Liver (tissue), 9 donors: Measurements from ENCODE around the gene GPR18. TPM values are rescaled to one million over a fixed set of nuclear protein-coding genes. Genes with fewer than 3 reads are reported as not detected.

Experiments used
- DNase-seq: peaks from one replicate; pipeline ENCODE4 v3.0.0-alpha.2; 2017; ENCODE audit warnings: low spot score
- H3K27ac ChIP-seq, 2 donors: one replicate each; pipeline ENCODE4 v1.7.0; 2013; ENCODE audit warnings: inconsistent platforms in 2 of 2, low read length in 2 of 2, control low read depth in 1 of 2, low read depth in 1 of 2, mild to moderate bottlenecking in 1 of 2
- H3K27me3 ChIP-seq, 4 donors: one replicate each; pipeline versions ENCODE4 v1.6.1 to v1.7.0; 2013; ENCODE audit warnings: low read length in 3 of 4, inconsistent platforms in 1 of 4, mild to moderate bottlenecking in 1 of 4, moderate library complexity in 1 of 4; ENCODE audit not compliant: control insufficient read depth in 4 of 4, insufficient read depth in 4 of 4
- H3K36me3 ChIP-seq, 4 donors: one replicate each; pipeline versions ENCODE4 v1.6.1 to v1.7.0; 2013; ENCODE audit warnings: low read length in 3 of 4, mild to moderate bottlenecking in 3 of 4, low read depth in 1 of 4, moderate library complexity in 1 of 4; ENCODE audit not compliant: control insufficient read depth in 4 of 4, insufficient read depth in 3 of 4
- H3K4me1 ChIP-seq, 4 donors: one replicate each; pipeline versions ENCODE4 v1.6.1 to v1.7.0; 2013; ENCODE audit warnings: low read length in 3 of 4, mild to moderate bottlenecking in 3 of 4, moderate library complexity in 1 of 4; ENCODE audit not compliant: control insufficient read depth in 4 of 4, insufficient read depth in 4 of 4
- H3K4me3 ChIP-seq, 3 donors: one replicate each; pipeline versions ENCODE4 v1.6.1 to v1.7.0; 2013; ENCODE audit warnings: low read length in 3 of 3, control low read depth in 1 of 3, low read depth in 1 of 3, mild to moderate bottlenecking in 1 of 3
- H3K9ac ChIP-seq, 2 donors: one replicate each; pipeline ENCODE4 v1.7.0; 2013; ENCODE audit warnings: low read length in 2 of 2, mild to moderate bottlenecking in 2 of 2, moderate library complexity in 2 of 2, control low read depth in 1 of 2, low read depth in 1 of 2
- H3K9me3 ChIP-seq, 4 donors: one replicate each; pipeline versions ENCODE4 v1.6.1 to v1.7.0; 2013; ENCODE audit warnings: low read length in 3 of 4; ENCODE audit not compliant: control insufficient read depth in 4 of 4
- ATF3 ChIP-seq: IDR thresholded peaks from 2 replicates; pipeline ENCODE4 v1.6.1; 2016; ENCODE audit warnings: antibody characterized with exemption
- EGR1 ChIP-seq, 2 donors: IDR thresholded peaks; 2 replicates each; pipeline ENCODE4 v1.6.1; 2016 to 2018; ENCODE audit warnings: antibody characterized with exemption in 2 of 2, low read depth in 2 of 2
- FOXA1 ChIP-seq: IDR thresholded peaks from 2 replicates; pipeline ENCODE4 v1.6.1; 2016; ENCODE audit warnings: antibody characterized with exemption
- FOXA2 ChIP-seq: IDR thresholded peaks from 2 replicates; pipeline ENCODE4 v1.6.1; 2016; ENCODE audit warnings: antibody characterized with exemption
- GABPA ChIP-seq, 2 donors: IDR thresholded peaks in 1 of 2; conservative IDR thresholded peaks in 1 of 2; 2 replicates each; pipeline ENCODE4 v1.6.1; 2016; ENCODE audit warnings: antibody characterized with exemption in 2 of 2, mild to moderate bottlenecking in 1 of 2, moderate library complexity in 1 of 2
- HNF4A ChIP-seq, 2 donors: conservative IDR thresholded peaks; 2 replicates each; pipeline ENCODE4 v1.6.1; 2016; ENCODE audit warnings: antibody characterized with exemption in 2 of 2, mild to moderate bottlenecking in 2 of 2
- HNF4G ChIP-seq: IDR thresholded peaks from 2 replicates; pipeline ENCODE4 v1.6.1; 2016; ENCODE audit warnings: antibody characterized with exemption
- JUND ChIP-seq, 2 donors: IDR thresholded peaks; 2 replicates each; pipeline ENCODE4 v1.6.1; 2016; ENCODE audit warnings: antibody characterized with exemption in 2 of 2
- NR2F2 ChIP-seq: IDR thresholded peaks from 2 replicates; pipeline ENCODE4 v1.6.1; 2016; ENCODE audit warnings: antibody characterized with exemption
- RAD21 ChIP-seq, 2 donors: IDR thresholded peaks; 2 replicates each; pipeline ENCODE4 v1.6.1; 2016; ENCODE audit warnings: antibody characterized with exemption in 2 of 2, mild to moderate bottlenecking in 2 of 2
- RXRA ChIP-seq, 2 donors: IDR thresholded peaks; 2 replicates each; pipeline ENCODE4 v1.6.1; 2017 to 2018; ENCODE audit warnings: antibody characterized with exemption in 2 of 2, mild to moderate bottlenecking in 1 of 2
- SP1 ChIP-seq: IDR thresholded peaks from 2 replicates; pipeline ENCODE4 v1.6.1; 2018; ENCODE audit warnings: antibody characterized with exemption, mild to moderate bottlenecking
- YY1 ChIP-seq: IDR thresholded peaks from 2 replicates; pipeline ENCODE4 v1.6.1; 2016; ENCODE audit warnings: antibody characterized with exemption, mild to moderate bottlenecking
- WGBS: extraction: QIAGEN DNeasy Blood & Tissue Kit; methylation state at CpG from one replicate; pipeline ENCODE4 v1.1.7; 2013; 5-methylcytosine and 5-hydroxymethylcytosine counted together
- polyA plus RNA-seq, 2 donors: library from polyadenylated mRNA; stranded (reverse) in 1 of 2; unstranded in 1 of 2; fragments of 200-250 nt in 1 of 2; fragments of >200 nt in 1 of 2; fragmentation: Nextera tagmentation in 1 of 2; extraction: Ambion mirVana in 1 of 2; gene quantifications; one replicate each; pipeline versions ENCODE4 v1.2.1 to v1.2.3, GENCODE V29; 2013 to 2015
- total RNA-seq, 2 donors: library from RNA; depleted of rRNA; stranded (reverse); fragments of >200 nt; gene quantifications; one replicate each; pipeline ENCODE4 v1.2.3, GENCODE V29; 2014
- TF ChIP-seq, protein P1 (sequence below): IDR thresholded peaks from 2 replicates; pipeline ENCODE4 v1.6.1; 2016; ENCODE audit warnings: antibody characterized with exemption
- TF ChIP-seq, protein P2 (sequence below): fragments of 150-350 bp; IDR thresholded peaks from 2 replicates; pipeline ENCODE4 v1.5.1; 2017; ENCODE audit warnings: improper control_type of control experiment, low read depth, low read length; ENCODE audit not compliant: missing input control
- TF ChIP-seq, protein P3 (sequence below): IDR thresholded peaks from 2 replicates; pipeline ENCODE4 v1.6.1; 2016; ENCODE audit warnings: antibody characterized with exemption
- donor health status: healthy.
- donor health status: healthy.
- donor health status: healthy.
- donor health status: healthy.
- donor health status: healthy.

The GPR18 gene
- total and polyA plus RNA-seq, 4 donors, result 0.13 to 1.0 (median 0.41) TPM

DNA sequence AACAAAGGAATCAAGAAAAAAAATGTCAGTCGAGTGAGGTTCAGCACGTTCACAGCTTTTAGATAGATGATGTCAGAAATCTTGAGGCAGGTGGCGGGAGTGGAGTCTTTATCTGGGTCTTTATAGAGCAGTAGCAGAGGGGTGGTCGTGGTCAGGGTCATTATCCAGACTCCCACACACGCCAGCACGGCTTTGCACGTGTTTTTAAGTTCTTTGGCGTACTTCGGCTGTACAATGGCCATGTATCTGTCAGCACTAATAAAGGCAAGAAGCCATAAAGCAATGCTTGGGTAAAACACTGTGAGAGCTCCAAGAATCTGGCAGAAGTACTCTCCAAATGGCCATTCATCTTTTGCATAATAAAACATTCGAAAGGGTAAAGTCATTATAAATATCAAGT is 2.9 kb downstream of the GPR18 start (continued):
- TF ChIP-seq RAD21 (IDR thresholded peaks at IDR 0.05), result no peak

GRCh38 chr13:99254830-99255229 is 3.3 kb downstream of the GPR18 start:
- Histone ChIP-seq H3K4me1 (peaks cover 0 to 1% (median under 1%) of the 10 kb centered on the region in 4 donors), H3K27me3 (no peaks in the 10 kb centered on the region), H3K9ac (no peak overlapping the region), H3K4me3 (no peak overlapping the region), H3K27ac (no peak overlapping the region), H3K9me3 (no peaks in the 10 kb centered on the region), H3K36me3 (peaks cover 2 to 8% (median 5%) of the 10 kb centered on the region in 4 donors)
- no peak for DNase-seq
- 93% methylated on average over 14 of the region's 14 CpGs for WGBS
- TF ChIP-seq GABPA (IDR thresholded peaks at IDR 0.05 in 1 of 2, conservative IDR thresholded peaks at IDR 0.05 in 1 of 2), result no peak
- TF ChIP-seq RAD21 (IDR thresholded peaks at IDR 0.05), result no peak
- TF ChIP-seq JUND (IDR thresholded peaks at IDR 0.05), result no peak
- TF ChIP-seq HNF4G, result no peak
- TF ChIP-seq FOXA1, result no peak
- TF ChIP-seq, protein P1, sequence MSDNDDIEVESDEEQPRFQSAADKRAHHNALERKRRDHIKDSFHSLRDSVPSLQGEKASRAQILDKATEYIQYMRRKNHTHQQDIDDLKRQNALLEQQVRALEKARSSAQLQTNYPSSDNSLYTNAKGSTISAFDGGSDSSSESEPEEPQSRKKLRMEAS, result no peak
- no peak for TF ChIP-seq RXRA (IDR thresholded peaks at IDR 0.05)
- TF ChIP-seq EGR1 (IDR thresholded peaks at IDR 0.05; ENCODE audit: low read depth in 2 of 2), result no peak
- no peak for TF ChIP-seq YY1
- TF ChIP-seq, protein P2, sequence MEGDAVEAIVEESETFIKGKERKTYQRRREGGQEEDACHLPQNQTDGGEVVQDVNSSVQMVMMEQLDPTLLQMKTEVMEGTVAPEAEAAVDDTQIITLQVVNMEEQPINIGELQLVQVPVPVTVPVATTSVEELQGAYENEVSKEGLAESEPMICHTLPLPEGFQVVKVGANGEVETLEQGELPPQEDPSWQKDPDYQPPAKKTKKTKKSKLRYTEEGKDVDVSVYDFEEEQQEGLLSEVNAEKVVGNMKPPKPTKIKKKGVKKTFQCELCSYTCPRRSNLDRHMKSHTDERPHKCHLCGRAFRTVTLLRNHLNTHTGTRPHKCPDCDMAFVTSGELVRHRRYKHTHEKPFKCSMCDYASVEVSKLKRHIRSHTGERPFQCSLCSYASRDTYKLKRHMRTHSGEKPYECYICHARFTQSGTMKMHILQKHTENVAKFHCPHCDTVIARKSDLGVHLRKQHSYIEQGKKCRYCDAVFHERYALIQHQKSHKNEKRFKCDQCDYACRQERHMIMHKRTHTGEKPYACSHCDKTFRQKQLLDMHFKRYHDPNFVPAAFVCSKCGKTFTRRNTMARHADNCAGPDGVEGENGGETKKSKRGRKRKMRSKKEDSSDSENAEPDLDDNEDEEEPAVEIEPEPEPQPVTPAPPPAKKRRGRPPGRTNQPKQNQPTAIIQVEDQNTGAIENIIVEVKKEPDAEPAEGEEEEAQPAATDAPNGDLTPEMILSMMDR, result no peak
- TF ChIP-seq HNF4A (conservative IDR thresholded peaks at IDR 0.05), result no peak
- TF ChIP-seq, protein P3, sequence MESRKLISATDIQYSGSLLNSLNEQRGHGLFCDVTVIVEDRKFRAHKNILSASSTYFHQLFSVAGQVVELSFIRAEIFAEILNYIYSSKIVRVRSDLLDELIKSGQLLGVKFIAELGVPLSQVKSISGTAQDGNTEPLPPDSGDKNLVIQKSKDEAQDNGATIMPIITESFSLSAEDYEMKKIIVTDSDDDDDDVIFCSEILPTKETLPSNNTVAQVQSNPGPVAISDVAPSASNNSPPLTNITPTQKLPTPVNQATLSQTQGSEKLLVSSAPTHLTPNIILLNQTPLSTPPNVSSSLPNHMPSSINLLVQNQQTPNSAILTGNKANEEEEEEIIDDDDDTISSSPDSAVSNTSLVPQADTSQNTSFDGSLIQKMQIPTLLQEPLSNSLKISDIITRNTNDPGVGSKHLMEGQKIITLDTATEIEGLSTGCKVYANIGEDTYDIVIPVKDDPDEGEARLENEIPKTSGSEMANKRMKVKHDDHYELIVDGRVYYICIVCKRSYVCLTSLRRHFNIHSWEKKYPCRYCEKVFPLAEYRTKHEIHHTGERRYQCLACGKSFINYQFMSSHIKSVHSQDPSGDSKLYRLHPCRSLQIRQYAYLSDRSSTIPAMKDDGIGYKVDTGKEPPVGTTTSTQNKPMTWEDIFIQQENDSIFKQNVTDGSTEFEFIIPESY, result no peak
- no peak for TF ChIP-seq FOXA2
- TF ChIP-seq SP1, result no peak
- TF ChIP-seq NR2F2, result no peak

- H3K4me1 ChIP-seq, result no peaks in the 10 kb centered on the region
- no peak for DNase-seq
- WGBS, result 92% methylated on average over 4 of the region's 4 CpGs
- H3K4me3 ChIP-seq, result no peak overlapping the region
- no peak overlapping the region for H3K9ac ChIP-seq
- no peaks in the 10 kb centered on the region for H3K27me3 ChIP-seq
- no peaks in the 10 kb centered on the region for H3K9me3 ChIP-seq
- H3K36me3 ChIP-seq, result peaks cover 3 to 10% (median 6%) of the 10 kb centered on the region in 4 donors
- no peak overlapping the region for H3K27ac ChIP-seq
- no peak for TF ChIP-seq RAD21 (IDR thresholded peaks at IDR 0.05)
- TF ChIP-seq, protein P3, result no peak
- TF ChIP-seq JUND (IDR thresholded peaks at IDR 0.05), result no peak
- TF ChIP-seq FOXA1, result no peak
- TF ChIP-seq EGR1 (IDR thresholded peaks at IDR 0.05; ENCODE audit: low read depth in 2 of 2), result no peak
- no peak for TF ChIP-seq SP1
- TF ChIP-seq FOXA2, result no peak
- no peak for TF ChIP-seq YY1
- no peak for TF ChIP-seq GABPA (IDR thresholded peaks at IDR 0.05 in 1 of 2, conservative IDR thresholded peaks at IDR 0.05 in 1 of 2)
- TF ChIP-seq, protein P1, result no peak
- TF ChIP-seq ATF3, result no peak
- TF ChIP-seq NR2F2, result no peak
- TF ChIP-seq, protein P2, result no peak
- TF ChIP-seq RXRA (IDR thresholded peaks at IDR 0.05), result no peak
Measured at GRCh38 chr13:99251921-99252320, 6.3 kb downstream of the GPR18 start.
